Anterior cingulate cortex (tissue), 58 donors: Measurements from ENCODE around the gene RABEP2.
"Not testable (repeated sequence)": the region's sequence is repeated elsewhere in the genome, so short reads cannot be mapped to it uniquely, and the experiment has no call there.

Source experiments
- DNase-seq, 58 donors: peaks; one replicate each; lab custom pipeline; 2025; lab: John Stamatoyannopoulos, UW

RABEP2 gene

DNA sequence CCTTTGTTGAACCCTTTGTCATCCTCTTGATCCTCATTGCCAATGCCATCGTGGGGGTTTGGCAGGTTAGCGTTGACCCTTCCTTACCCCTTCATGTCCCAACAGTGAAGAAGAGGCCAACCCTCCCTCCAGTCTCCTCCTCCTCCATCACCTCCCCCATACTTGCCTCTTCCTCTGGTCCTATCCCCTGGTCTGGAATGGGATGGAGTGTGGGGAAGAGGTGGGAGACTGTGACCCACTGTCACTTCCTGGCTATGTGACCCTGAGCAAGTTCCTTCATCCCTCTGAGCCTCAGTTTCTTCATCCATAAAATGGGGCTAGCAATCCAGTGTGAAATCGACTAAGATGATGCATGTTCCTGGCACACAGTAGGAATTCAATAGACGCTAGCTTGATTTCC is 44.1 kb downstream of the RABEP2 start:
- no peak for DNase-seq

GRCh38 chr16:28880589-28880915 is 44.5 kb downstream of the RABEP2 start:
- DNase-seq: no peak

- peak; percentile 31 to 87 (median 78) for DNase-seq
These were observed 45.0 kb downstream of the RABEP2 start for GRCh38 chr16:28879841-28880588.

GRCh38 chr16:28879261-28879840 is 45.7 kb downstream of the RABEP2 start:
- peak in 2 of 58 donors; percentile 57 to 59 for DNase-seq

- no peak for DNase-seq
These were observed 46.7 kb downstream of the RABEP2 start, which contains the start of gene ATP2A1 for GRCh38 chr16:28878083-28878926. ATP2A1 (plus strand) TSS chr16:28878488; CDS start chr16:28878672, 184 bp downstream.

GRCh38 chr16:28877655-28878000 is 47.4 kb downstream of the RABEP2 start:
- DNase-seq: no peak

- DNase-seq: no peak
These were observed 47.9 kb downstream of the RABEP2 start for GRCh38 chr16:28876973-28877654.

DNA sequence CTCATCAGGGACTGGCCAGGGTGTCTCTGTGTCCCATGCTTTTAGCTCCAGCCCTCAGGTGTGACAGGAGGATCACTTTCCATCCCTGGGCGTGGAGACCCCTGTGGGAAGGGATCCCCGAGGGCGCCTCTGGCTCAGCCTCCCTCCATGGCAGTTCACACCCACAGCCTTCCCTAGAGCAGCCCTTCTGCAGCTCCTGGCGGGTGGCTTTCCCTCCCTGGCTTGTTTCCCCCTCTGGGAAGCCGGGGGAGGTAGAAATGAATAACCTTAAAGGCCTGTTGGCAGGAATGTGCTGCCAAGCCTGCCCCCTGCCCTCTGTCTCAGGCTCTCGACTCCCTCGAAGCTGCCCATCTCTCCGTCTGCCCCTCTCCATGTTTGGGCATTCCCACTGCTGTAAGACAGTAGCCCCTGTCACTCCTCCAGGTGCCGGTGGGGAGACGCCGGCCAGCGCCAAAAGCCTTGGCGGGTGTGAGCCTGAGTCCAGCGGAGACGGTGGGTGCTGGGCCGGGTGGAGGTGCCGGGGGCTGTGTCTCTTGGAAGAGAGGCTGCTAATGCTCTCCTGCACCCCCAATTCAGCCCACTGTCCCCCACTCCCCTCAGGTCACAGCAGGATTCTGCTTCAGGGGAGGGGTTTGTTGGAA is 48.9 kb downstream of the RABEP2 start:
- peak in 1 of 58 donors; percentile 11 for DNase-seq

DNA sequence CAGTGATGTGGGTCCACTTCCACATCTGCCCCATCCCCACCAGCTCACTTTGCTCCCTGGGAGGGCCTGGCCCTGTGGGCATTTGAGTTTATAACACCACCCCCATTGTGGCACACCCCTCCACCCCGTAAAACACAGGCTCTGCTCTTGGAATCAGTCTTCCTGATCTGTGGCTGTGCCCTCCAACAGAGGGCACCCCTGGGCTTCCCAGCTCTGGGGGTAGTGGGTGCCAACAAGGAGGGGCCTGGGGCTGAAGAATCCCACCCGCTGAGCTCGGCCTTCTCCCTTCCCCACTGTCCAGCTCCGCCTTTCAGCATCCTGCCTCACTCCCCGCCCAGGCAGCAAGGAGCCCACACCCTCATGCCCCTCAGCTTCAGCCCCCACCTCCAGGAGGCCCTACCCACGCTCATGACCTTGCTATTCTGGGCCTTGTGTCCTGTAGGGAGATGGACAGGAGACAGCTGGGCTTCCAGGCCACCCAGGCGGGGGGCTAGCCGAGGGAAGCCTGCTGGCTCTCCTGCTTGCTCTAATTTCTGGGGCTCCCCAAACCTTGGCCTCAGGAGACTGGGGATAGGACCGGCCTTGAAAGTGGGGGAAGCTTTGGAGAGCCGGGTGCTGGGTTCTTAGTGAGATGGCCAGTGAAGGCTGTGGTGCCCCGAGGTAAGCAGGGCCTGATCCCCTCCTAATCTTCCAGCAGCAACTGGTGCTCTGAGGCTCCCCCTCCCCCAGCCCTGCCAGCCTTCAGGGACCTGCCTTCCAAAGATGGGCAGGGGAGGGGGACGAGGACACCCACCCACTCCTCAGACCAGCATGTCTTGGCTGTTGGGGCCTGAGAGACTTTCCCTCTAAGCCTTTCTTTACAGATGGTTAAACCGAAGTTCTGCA is 49.7 kb downstream of the RABEP2 start:
- DNase-seq: no peak

DNA sequence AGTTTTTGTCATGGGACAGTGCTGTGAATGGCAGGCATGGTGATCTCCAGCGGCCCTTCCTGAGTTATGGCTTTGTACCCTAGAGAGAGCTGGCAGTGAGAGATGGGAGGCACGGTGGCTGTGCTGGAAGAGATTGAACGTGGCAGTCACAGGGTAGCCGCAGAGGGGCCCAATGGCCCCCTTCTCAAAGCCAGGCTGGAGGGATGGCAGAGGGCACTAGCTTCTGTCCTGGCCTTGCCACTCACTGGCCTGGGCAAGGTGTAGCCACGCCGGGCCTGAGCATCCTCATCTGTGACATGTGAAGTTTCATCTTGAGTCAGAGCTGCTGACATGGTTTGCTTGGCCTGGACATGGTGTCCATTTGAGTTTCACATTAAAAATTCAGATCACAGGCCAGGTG is 50.6 kb downstream of the RABEP2 start:
- DNase-seq: no peak

GRCh38 chr16:28873543-28874201 is 51.4 kb downstream of the RABEP2 start:
- DNase-seq: no peak

DNA sequence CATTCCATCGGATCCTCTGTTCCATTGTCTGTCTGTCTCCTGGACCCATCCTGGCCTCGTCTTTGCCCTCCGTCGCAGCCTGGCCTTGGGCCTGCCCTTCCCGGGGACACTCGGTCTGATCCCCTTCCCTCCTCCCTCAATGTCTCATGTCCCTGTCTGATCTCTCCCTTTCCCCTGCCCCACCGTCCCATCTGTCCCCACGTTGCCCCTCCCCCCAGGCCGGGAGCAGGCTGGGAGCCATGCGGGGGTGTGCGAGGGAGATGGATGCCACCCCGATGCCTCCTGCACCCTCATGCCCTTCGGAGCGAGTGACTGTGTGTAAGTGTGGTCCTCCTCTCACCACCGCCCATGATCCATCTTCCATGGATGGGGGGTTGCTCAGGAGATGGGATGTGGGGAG is 52.1 kb downstream of the RABEP2 start:
- no peak for DNase-seq

- DNase-seq: no peak
These were observed 55.8 kb downstream of the RABEP2 start for GRCh38 chr16:28869201-28869600.

GRCh38 chr16:28867646-28868045 is 57.4 kb downstream of the RABEP2 start:
- not testable (repeated sequence) for DNase-seq

DNA sequence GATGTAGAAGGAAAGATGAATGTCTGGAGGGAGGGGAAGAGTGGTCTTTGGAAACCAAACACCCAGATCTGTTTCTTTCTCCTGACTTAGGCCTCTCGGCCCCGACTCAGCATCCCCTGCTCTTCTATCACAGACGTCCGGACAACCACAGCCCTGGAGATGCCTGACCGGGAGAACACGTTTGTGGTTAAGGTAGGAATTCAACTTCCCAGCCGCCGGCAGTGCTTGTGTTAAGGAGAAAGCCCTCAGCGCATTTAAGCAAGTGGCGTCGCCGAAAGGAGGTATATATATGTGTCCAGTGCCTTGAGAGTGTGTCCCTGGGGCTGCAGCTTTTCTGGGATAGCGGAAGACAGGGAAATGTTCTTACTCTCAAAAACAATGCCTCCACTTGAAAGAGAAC is 57.8 kb downstream of the RABEP2 start:
- no peak for DNase-seq

DNA sequence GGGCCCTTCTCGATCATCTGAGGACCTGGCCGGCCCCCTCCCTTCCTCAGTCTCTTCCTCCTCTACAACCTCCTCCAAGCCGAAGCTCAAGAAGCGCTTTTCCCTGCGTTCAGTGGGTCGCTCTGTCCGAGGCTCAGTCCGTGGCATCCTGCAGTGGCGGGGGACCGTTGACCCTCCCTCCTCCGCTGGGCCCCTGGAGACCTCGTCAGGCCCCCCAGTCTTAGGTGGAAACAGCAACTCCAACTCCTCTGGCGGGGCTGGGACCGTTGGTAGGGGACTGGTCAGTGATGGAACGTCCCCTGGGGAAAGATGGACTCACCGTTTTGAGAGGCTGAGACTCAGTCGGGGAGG is 58.6 kb downstream of the RABEP2 start:
- DNase-seq: no peak

DNA sequence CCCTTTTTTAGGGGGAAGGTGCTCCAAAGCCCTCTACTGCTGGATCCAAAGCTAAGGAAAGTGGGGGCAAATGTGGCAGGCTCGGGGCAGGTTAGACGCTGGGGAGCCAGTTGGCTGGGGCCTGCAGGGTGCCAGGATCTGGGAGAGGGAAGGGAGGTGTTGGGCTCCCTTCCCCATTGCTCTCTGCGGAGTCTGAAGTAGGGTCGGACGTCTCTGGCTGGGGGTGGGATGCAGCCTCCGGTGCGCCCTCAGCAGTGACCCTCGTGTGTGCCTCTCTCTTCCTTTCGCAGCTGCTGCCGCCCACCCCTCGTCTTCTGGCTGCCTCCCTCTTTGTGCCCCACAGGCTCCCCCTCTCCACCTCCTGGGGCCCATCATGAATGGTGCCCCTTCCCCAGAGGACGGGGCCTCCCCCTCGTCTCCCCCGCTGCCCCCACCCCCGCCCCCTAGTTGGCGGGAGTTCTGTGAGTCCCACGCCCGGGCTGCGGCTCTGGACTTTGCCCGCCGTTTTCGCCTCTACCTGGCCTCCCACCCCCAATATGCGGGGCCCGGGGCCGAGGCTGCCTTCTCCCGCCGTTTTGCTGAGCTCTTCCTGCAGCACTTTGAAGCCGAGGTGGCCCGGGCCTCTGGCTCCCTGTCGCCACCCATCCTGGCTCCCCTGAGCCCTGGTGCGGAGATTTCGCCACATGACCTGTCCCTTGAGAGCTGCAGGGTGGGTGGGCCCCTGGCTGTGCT is 59.1 kb downstream of the RABEP2 start:
- DNase-seq: no peak

- DNase-seq: no peak
These were observed 59.9 kb downstream of the RABEP2 start for GRCh38 chr16:28865001-28865688.
